Islet precursor cell (in vitro differentiated cells): ENCODE data around the gene LIMS4.
"Not testable (repeated sequence)": the region's sequence is repeated elsewhere in the genome, so short reads cannot be mapped to it uniquely, and the experiment has no call there.

Experiments
- DNase-seq: peaks from one replicate; pipeline ENCODE4 v3.0.0-alpha.2; 2018

LIMS4 gene

DNA sequence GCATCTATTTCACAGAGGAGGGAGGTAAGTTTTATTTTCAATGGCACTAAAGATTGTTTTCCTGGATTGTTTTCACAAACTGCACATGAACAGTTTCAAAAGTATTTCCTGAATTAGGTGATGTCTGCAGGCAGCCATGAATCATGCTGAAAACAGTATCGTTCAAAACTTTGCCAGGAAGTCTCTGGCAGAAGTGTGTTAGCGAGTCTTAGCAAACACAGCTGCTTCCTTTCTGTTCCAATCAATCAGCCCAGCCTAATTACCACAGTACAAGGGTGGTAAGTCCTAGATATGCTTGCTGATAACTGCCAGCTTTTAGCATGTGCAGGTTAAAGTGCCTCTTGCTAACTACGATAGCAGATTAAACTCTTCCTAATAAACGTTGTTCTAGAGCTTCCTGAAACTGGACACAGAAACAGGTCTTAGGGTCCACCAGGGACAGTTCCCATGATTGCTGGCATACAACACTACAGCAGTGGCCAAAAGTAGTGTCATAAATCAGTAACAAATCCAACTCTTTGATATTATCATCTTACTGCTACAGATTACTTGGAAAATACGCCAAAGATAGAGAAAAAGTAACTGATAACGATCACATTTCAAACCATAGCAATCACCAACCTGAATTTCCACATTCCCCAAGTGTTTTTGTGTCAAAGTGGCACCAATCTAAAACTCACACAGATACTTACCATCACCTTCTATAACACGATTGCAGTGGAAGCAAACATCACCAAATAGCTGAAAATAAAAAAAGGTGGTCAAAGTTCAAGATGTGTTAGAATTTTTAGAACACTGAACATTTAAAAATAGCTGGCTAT is 23.3 kb downstream of the LIMS4 start:
- not testable (repeated sequence) for DNase-seq

DNA sequence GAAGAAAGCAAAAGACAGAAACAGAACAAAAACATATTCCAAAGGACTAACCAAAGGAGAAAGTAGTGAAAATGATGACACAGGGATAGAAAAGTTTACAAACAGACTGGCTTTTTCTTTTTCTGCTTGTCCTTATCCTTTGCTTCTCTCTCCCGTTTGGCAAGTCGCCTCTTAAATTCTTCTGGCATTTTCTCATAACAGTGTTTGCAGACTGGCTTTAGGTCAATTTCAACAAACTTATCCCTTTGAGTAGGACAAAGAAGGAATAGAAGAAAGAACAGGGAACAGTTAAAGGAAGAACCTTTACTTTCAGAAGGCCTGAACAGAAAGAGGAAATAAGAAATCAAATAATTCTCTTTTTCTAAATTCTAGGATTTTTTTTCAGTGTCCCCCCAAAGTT is 26.0 kb downstream of the LIMS4 start:
- not testable (repeated sequence) for DNase-seq

DNA sequence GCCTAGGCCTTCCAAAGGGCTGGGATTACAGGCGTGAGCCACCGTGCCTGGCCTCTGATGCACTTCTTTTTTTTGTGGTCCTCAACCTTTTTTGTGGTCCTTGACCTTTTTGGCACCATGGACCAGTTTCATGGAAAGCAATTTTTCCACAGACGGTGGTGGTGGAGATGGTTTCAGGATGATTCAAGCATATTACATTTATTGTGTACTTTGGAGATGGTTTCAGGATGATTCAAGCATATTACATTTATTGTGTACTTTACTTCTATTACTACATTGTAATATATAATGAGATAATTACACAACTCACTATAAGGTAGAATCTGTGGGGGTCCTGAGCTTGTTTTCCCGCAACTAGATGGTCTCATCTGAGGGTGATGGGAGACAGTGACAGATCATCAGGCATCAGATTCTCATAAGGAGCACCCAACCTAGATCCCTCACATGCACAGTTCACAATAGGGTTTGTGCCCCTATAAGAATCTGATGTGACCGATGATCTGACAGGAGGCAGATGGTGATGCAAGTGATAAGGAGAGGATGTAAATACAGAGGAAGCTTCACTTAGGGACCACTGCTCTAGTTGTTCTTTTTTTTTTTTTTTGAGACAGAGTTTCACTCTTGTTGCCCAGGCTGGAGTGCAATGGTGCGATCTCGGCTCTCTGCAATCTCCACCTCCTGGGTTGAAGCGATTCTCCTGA is 29.2 kb downstream of the LIMS4 start:
- DNase-seq = not testable (repeated sequence)

DNA sequence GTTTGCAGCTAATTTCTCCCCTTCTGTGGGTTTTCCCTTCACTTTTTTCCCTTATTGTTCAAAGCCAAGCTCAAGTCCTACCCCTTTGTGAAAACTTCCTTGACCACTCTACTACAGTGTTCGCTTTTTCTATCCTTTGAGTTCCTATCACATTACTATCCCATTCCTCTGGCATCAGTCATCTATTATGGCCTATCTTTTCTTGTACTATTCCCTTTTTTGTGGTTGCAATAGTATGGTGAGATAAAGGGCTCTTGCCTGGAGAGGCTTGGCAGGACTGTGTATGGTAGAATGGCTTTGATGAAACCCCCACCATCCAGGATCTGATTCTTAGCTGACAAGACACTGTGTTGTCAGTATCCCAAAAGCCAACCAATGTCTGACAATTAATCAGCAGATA is 30.7 kb downstream of the LIMS4 start:
- DNase-seq = not testable (repeated sequence)

DNA sequence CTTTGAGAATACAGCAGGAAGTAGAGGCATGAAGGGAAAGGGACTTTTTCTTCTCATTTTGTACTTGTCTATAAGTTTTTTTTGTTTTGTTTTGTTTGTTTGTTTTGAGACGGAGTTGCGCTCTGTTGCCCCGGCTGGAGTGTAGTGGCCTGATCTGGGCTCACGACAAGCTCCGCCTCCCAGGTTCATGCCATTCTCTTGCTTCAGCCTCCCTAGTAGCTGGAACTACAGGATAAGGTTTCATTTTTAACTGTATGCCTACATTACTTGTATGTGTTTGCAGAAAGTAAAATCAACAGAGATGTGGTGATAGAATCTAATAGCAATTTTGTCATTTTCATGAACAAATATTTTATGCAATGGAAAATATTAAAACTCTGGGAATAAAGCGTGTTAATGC is 38.1 kb downstream of the LIMS4 start:
- DNase-seq = not testable (repeated sequence)

DNA sequence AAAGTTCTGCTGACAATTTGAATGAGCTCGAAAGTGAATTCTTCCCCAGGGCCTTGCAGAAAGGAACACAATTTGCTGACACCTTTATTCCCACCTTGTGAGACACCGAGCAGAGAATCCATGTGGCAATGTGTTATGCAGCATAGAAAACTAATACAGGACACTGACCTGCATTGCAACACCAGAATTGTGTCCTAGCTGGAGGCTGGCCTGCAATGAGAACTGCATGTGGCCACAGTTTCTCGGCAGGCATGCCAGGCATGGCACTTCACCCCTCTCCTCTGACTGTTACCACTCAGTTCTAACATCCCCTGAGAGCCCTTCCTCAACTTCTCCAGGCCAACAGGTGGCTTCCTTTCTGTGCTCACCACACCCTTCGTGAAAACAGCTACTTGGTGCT is 46.9 kb downstream of the LIMS4 start:
- not testable (repeated sequence) for DNase-seq

DNA sequence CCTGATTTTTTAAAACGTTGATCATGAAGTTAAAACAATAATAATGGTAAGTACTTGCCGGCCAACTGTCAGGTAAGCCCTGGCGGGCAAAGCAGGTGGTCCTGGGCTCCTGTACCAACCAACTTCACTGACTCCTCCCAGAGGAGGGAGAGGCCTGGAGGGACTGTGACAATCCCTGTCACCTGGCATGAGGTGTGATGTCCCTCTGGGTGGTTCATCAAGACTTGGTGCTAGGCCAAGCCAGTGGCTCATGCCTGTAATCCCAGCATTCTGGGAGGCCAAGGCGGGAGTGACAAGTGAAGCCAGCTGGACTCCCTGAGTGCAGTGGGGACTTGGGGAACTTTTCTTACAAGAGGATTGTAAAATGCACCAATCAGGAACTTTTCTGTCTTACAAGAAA is 48.2 kb downstream of the LIMS4 start:
- DNase-seq = not testable (repeated sequence)

DNA sequence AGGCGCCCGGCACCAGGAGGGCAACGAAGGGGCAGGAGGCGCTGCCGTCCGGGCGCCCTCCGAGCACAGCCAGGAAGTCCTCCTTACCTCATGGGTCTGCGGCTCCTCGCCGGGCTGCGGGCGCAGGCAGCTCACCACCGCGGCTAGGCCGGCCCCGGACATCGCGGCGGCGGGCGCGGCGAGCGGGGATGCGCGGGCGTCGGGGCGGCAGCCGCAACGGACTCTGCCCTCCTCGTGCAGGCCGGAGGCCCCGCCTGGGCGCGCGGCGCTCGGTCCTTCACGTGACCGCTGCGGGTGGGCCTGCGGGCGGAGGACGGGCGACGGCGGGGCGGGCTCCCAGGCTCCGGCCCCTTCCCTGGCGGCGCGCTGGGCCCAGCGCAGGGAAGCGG is 49.0 kb downstream of the LIMS4 start:
- DNase-seq = not testable (repeated sequence)

DNA sequence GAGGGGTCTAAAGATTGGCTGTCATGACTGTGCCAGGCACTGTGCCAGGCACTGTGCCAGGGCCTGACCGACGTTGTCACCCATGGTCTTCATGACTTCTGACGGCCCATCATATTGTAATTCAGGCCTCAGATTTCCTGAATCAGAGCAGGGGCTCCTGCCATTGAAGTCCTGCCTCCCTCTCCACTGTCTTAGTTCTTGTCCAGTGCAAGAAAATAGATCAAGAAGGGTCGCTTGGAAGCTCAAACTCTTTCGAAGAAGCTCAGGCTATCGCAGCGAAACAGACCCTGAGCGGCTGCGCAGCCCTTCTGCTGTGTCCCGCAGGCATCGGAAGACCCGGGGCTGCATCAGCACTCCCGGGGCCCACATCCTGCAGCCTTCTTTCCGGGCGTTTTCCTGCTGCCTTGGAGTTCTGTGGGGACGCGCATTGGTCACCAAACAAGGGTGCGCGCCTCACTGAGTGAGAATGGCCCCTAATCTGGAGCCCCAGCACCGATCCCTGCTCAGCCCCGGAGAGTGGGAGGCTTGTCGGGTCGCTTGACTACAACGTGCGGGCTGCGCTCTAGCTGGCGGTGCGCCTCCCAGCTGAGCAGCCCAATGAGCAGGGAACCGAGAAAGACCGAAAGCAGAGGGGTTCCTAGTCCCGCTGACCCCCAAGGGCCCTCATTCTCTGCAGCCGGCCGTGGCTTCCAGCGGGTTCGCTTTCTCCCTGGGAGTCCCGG is 49.6 kb downstream of the LIMS4 start:
- not testable (repeated sequence) for DNase-seq

DNA sequence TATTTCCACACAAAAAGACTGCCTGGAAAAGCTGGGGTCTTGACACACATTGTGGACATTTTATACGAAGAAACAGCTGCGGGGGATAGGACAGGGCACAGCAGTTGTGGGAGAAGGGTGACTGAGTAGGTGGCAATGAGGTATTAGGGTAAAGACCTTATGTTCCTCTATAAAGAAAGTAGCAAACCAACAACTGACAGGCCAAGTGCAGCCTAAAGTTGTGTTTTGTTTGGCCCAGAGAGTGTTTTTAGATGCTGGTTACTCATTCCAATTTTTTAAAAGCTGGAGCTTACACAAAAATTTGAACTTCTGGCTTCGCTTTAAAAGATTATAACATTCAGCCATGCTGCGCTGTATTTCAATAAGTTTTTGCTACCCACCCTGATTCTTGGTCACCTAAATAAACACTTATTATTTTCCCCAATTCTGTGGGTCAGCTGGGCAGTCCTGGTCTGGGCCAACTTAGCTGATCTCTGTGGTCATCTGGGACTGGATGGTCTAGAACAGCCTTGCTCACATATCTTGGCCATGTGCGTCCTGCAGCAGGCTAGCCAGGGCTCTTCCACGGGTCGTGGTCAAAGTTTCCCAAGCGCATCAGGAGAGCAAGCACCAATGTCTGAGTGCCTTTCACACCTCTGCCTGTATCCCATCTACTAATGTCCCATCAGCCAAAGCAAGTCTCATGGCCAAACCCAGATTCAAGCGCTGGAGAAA is 51.8 kb downstream of the LIMS4 start:
- not testable (repeated sequence) for DNase-seq

DNA sequence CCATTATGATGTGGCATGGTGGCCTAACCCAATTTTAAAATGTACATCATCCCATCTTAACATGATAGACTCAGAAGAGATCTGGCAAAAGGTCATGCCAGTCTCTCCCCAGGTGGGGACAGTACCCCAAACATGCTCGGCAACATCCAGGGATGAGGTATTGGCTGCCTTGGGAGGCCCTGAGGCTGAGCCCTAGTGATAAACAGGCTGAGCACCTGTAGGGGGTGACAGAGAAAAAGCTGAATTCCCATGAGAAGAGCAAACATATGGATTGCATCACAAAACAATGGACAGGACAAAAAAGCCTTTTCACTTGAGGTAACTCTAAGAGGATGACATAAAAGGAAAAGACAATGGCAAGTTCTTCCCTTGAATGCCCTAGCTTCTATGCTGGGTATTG is 65.5 kb downstream of the LIMS4 start:
- not testable (repeated sequence) for DNase-seq

DNA sequence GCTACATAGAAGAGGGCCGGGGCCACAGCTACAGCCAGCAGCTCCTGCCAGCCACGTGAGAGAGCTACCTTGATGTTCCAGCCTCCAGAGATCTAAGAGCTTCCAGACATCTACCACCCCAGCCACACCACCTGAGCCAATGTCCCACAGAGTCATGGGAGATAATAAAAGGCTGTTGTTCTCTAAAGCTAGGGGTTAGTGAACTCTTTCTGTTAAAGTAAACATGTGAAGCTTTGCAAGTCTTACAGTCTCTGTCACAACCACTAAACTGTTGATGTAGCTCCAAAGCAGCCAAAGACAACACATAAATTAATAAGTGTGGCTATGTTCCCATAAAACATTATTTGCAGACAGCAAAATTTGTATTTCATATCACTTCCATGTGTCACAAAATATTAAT is 67.6 kb downstream of the LIMS4 start:
- not testable (repeated sequence) for DNase-seq

DNA sequence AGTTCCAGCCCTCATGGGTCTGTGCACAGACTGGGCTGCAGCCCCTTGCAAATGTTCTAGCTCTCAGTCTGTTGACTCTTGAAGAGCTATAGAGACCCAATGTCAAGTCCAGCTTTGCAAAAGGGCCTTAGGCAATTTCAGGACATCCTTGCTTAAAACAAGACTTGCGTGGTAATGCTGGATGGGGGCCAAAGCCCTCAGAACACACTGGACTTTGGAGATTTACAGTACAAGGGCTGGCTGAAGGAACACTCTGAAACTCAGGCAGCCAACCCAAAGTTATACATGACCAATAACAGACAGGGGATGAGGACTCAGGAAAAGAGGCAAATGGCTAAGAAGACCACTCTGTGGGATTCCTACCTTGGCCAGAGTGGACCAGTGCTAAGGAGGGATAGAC is 68.4 kb downstream of the LIMS4 start:
- DNase-seq = not testable (repeated sequence)

DNA sequence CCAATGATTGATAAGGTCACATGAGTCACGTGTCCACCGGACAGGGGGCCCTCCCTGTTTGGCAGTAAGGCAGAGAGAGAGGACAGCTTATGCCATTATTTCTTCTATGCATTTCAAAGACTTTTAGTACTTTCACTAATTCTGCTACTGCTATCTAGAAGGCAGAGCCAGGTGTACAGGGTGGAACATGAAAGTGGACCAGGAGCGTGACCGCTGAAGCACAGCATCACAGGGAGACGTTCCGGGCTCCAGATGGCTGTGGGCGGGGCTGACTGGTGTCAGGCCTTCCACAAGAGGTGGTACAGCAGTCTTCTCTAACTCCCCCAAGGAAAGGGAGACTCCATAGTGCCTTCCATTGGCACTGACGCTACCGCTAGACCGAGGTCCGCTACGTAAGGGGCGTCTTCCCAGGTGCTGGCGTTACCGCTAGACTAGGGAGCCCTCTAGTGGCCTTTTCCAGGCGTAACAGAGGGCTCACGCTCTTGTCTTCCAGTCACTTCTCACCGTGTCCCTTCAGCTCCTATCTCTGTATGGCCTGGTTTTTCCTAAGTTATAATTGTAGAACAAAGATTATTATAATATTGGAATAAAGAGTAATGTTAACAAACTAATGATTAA is 71.5 kb downstream of the LIMS4 start:
- not testable (repeated sequence) for DNase-seq

DNA sequence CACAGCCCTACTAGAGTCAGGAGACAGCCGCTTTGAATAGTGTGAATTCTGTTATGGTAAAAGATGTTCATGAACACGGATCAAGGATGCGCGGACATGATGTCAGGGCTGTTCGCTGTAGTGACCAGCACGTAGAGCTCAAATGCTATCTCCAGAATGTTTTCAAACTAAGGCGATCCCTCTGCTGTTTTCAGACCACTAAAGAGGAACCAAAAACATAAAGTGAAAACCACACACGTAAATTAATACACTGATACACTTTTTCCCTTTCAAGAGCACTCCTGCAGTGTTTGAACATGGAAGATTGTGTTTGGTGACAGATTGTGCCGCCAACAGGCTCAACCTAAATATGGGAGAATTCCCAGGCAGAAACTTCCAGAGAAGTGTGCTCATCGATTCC is 73.2 kb downstream of the LIMS4 start:
- DNase-seq = not testable (repeated sequence)

DNA sequence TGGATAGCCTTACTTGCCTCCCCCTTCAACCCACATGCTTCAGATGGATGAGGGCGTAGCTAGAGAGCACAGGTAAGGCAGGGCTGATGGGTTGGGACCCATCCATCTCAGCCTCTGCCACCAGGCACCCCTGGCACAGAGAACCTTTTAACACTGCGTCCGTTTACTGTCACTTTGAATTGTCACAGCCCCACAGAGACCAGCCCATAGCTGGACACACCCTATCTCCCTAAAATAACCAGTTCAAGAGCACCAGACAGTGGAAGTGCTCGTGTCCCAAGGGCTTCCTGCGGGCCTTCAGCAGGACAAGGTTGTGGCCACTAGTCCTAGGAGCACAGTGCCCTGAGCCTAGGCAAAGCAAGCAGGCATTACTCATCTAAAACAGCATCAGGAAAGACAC is 76.6 kb downstream of the LIMS4 start:
- DNase-seq = not testable (repeated sequence)
